H7 (cell line): Measurements from ENCODE around the gene CYP2B6. TPM values are rescaled to one million over a fixed set of nuclear protein-coding genes. Genes with fewer than 3 reads are reported as not detected.
"Not testable (repeated sequence)": the region's sequence is repeated elsewhere in the genome, so short reads cannot be mapped to it uniquely, and the experiment has no call there.

Source experiments
- DNase-seq: peaks from one replicate; pipeline ENCODE4 v3.0.0; 2012
- H3K27me3 ChIP-seq: 2 replicates; pipeline ENCODE4 v1.6.0; 2011; ENCODE audit warnings: mild to moderate bottlenecking, low read length; ENCODE audit not compliant: control insufficient read depth, insufficient read depth
- H3K36me3 ChIP-seq: replicated peaks from 2 replicates; pipeline ENCODE4 v1.5.1; 2011; ENCODE audit warnings: low read length; ENCODE audit not compliant: control insufficient read depth, insufficient read depth
- H3K4me3 ChIP-seq: 2 replicates; pipeline ENCODE4 v1.5.1; 2011; ENCODE audit warnings: low read depth, mild to moderate bottlenecking, control low read depth, low read length, moderate library complexity; ENCODE audit not compliant: insufficient read depth
- total RNA-seq: library from RNA; depleted of rRNA; stranded (reverse); fragments of >200 nt; shearing (Covaris generic); gene quantifications from 2 replicates; pipeline ENCODE4 v1.2.3, GENCODE V29; 2014; rRNA removed

The CYP2B6 gene
- 16.0 and 22.4 TPM in 2 replicates for total RNA-seq

DNA sequence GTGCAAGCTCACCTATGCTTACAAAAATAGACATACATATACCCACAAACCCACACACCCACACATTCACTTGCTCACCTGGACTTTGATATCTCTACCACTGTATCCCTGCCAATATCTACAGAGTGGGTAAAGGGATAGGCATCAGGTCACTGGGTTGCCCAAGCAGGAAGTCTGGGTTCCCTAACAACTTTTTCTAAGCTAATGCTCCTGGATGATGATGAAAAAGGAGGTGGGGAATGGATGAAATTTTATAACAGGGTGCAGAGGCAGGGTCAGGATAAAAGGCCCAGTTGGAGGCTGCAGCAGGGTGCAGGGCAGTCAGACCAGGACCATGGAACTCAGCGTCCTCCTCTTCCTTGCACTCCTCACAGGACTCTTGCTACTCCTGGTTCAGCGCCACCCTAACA lies at the start of gene CYP2B6:
CYP2B6 (plus strand) TSS at position 311 of the 410 bp plus-strand sequence; CDS start at position 335, 24 bp downstream.
- DNase-seq, result no peak
- Histone ChIP-seq H3K27me3 (no peaks in the 10 kb centered on the region), H3K36me3 (no peaks in the 10 kb centered on the region), H3K4me3 (no peak within 1 kb of the TSS)

DNA sequence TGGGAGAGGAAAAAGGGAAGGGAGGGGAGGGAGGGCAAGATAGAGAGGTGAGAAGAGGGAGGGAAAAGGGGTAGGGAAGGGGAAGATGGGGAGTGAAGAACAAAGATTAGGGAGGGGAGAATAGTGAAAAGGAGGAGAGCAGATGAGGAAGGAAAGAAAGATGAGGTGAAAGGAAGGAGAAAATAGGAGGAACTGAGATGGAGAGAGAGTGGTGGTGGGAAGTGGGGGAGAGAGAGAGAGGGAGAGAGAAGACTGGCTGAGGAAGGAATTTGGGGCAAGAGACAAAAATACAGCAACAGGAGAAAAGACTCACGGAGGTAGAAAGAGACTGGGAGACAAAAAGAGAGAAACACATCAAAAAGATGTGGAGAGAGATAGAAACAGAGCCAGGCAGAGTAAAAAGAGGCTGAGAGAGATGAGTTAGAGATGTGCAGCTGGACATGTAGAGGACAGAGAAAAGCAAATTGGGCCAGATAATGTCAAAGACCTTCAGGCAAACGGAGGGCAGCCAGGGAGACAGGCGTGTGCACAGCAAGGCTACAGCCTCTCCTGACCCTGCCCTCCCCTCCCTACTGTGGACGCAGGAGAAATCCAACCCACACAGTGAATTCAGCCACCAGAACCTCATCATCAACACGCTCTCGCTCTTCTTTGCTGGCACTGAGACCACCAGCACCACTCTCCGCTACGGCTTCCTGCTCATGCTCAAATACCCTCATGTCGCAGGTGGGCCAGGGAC lies 49.4 kb upstream of the CYP2B6 start:
- DNase-seq, result no peak
- H3K4me3 ChIP-seq, result no peak overlapping the region
- no peaks in the 10 kb centered on the region; the same call in 1 of the 2 replicates for H3K27me3 ChIP-seq
- no peaks in the 10 kb centered on the region for H3K36me3 ChIP-seq

DNA sequence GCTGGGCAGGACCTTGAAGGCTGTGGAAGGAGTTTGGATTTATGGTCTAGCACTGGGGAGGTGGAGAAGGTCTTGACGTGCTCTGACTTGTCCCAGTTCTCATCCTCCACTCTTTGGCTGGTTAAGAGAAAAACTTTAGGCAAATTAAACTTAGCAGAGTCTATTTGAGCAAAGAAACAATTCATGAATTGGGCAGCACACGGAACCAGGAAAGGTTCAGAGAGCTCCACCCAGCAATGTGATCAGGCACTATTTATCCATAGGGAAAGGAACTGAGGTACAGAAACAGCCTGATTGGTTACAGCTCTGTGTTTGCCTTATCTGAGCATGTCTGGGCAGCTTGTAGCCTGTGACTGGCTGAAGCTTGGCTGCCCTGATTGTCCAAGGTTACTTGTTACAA lies 45.4 kb upstream of the CYP2B6 start:
- no peak for DNase-seq
- Histone ChIP-seq H3K4me3 (no peak overlapping the region), H3K27me3 (no peaks in the 10 kb centered on the region)

DNA sequence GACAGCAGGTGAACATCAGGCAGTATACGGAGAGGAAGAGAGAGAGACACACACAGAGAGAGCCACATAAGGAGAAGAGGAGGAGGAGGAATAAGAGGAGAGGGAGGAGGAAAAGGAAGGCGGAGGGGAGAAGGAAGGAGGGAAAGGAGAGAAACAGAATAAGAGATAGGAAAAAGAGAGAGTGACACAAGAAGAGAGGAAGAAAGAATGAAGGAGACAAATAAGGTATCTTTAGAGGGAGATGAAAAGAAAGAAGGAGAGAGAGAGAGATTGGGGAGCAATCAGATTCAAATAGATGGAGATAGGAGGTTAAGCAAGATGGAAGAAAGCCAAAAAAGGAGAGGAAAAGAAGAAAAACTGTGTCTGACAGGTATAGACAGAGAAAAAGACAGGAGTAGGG lies 44.0 kb upstream of the CYP2B6 start:
- no peak overlapping the region for H3K4me3 ChIP-seq
- no peak for DNase-seq
- H3K27me3 ChIP-seq, result no peaks in the 10 kb centered on the region
- H3K36me3 ChIP-seq, result no peaks in the 10 kb centered on the region

More for the DNA sequence above, 45.4 kb upstream of the CYP2B6 start:
- H3K36me3 ChIP-seq, result no peaks in the 10 kb centered on the region

DNA sequence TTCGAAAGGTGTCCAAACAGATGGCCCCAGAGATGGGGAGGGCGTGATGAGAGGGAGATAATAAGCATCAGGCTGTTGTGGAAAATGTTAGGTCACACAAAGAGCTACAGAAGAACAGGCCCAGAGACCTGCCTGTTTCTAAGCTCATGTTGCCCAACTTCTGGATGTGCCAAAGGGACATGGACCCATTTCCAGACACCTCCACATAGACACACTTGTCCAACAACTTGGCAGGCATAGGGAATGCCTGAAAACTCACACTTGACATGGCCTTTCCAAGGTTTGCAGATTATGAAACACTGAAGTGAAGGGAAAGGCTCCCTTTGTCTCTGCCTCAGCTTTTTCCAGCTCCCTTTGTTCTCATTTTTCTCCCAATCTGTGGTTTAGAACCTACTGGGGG lies 43.5 kb upstream of the CYP2B6 start:
- no peak overlapping the region for H3K4me3 ChIP-seq
- DNase-seq, result no peak
- H3K27me3 ChIP-seq, result no peaks in the 10 kb centered on the region
- H3K36me3 ChIP-seq, result no peaks in the 10 kb centered on the region

DNA sequence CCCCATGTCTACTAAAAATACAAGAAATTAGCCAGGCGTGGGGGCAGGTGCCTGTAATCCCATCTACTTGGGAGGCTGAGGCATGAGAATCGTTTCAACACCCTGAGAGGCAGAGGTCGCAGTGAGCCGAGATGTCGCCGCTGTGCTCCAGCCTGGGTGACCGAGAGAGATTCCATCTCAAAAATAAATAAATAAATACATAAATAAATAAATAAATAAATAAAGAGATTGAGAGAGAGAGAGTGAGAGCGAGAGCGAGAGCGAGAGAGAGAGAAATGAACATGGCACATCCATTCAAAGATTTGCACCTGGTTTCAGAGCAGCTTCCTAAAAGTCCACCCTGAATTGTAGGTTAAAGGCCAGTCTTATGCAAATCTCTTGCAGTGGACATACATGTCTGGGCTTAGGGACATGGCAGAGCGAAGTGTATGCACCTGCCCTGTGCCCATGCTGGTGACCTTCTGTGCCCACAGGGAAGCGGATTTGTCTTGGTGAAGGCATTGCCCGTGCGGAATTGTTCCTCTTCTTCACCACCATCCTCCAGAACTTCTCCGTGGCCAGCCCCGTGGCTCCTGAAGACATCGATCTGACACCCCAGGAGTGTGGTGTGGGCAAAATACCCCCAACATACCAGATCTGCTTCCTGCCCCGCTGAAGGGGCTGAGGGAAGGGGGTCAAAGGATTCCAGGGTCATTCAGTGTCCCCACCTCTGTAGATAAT lies 42.3 kb upstream of the CYP2B6 start:
- Histone ChIP-seq H3K36me3 (no peaks in the 10 kb centered on the region), H3K4me3 (no peak overlapping the region), H3K27me3 (no peaks in the 10 kb centered on the region)
- DNase-seq, result no peak

DNA sequence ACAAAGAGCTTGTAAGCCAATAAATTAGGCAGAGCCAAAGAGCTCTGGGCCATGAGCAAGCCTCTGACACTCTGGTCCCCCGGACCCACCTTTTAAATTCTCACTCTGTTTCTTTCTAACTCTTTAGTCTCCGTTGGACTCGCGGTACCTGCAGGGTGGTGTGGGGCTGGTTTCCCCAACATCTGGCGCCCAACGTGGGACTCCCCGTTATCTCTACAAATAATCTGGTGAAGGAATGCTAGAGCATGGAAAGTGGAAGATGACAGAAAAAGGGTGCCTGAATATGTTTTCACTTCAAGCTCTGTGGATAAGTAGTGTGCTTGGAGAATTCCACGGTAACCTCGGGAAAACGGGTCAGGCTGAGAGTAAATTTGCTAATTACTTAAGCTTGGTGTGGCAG lies 36.5 kb upstream of the CYP2B6 start:
- no peaks in the 10 kb centered on the region for H3K36me3 ChIP-seq
- no peak for DNase-seq
- no peaks in the 10 kb centered on the region for H3K27me3 ChIP-seq
- H3K4me3 ChIP-seq, result no peak overlapping the region

DNA sequence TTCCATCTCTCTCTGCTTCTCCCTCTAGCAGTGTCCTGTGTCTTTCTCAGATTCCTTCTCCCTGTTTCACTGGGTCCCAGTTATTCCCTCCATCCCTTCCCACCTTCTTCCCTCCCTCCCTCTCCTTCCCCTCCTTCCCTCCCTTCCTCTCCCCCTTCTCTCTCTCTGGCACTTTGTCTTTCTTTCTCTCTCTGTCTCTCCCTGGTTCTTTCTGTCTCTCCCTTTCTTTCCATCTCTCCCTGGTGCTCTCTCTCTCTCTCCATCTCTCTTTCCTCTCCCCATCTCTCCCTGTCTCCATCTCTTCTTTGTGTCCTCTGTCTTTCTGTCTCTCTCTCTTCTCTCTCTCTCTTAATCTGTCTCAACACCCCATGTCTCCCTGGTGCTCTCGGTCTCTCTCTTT lies 31.7 kb upstream of the CYP2B6 start:
- H3K4me3 ChIP-seq, result no peak overlapping the region
- DNase-seq, result no peak
- H3K27me3 ChIP-seq, result no peaks in the 10 kb centered on the region; the same call in 1 of the 2 replicates
- no peaks in the 10 kb centered on the region for H3K36me3 ChIP-seq

DNA sequence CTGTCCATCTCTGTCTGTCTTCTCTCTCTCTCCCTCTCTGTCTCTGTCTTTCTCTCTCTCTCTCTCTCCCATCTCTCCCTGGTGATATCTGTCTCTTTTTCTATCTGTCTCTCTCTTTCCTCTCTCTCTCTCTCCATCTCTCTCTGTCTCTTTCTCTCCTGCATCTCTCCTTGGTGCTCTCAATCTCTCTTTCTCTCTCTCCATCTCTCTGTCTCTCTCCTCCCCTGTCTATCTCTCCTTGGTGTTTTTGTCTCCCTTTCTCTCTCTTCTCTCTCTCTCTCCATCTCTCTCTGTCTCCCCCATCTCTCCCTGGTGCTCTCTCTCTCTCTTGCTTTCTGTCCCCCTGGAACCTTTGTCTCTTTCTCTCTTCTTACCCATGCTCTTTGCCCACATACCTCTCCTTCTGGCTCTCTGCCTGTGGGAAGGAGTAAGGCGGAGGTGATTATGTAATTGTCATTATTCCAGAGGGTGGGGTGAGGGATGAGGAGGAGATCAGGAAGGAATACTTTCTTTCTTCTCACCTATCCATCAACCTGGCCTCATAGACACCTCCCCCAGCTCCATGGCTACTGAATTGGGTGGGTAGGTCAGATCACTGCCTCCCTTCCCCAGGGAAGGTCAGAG lies 30.9 kb upstream of the CYP2B6 start:
- DNase-seq, result no peak
- Histone ChIP-seq H3K36me3 (no peaks in the 10 kb centered on the region), H3K4me3 (no peak overlapping the region), H3K27me3 (no peaks in the 10 kb centered on the region; the same call in 1 of the 2 replicates)

DNA sequence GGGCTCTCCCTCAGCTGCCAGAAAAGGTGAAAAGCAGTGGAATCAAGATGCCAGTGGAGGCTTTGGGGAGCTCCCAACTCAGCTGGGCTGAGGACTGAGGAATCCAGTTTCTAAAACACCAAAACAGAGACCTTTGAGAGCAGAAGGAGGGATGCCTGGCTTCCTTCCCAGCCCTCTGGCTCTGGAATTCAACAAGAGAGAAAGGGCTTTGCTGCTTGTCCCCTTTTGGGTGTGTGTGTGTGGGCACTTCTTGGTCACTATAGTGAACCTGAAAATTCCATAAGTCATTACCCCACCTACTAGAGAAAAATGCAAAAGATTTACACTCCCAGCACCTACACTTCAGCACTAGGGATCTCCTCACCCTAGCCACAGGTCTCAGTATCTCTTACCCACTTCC lies 30.3 kb upstream of the CYP2B6 start:
- Histone ChIP-seq H3K27me3 (no peaks in the 10 kb centered on the region; the same call in 1 of the 2 replicates), H3K36me3 (no peaks in the 10 kb centered on the region), H3K4me3 (no peak overlapping the region)
- no peak for DNase-seq

DNA sequence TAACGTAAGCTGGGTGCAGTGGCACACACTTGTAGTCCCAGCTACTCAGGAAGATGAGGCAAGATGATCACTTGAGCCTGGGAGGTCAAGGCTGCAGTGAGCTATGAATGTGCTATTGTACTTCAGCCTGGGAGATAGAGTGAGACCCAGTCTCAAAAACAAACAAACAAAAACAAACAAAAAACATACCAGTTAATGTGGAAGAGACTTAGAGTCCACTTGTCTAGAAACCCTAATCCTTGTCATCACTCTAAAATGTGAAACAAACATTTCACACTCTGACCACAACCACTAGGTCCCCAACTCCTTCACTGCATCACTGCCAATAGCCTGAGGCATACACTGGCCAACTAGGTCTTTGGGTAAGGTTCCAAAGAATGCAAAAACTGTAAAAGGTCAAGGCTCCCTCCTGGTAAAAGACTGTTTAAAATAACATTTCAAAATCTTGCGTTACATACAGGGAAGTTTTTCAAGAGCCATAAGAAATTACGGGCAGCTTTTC lies 28.6 kb upstream of the CYP2B6 start:
- Histone ChIP-seq H3K4me3 (no peak overlapping the region), H3K36me3 (no peaks in the 10 kb centered on the region), H3K27me3 (no peaks in the 10 kb centered on the region; the same call in 1 of the 2 replicates)
- no peak for DNase-seq

DNA sequence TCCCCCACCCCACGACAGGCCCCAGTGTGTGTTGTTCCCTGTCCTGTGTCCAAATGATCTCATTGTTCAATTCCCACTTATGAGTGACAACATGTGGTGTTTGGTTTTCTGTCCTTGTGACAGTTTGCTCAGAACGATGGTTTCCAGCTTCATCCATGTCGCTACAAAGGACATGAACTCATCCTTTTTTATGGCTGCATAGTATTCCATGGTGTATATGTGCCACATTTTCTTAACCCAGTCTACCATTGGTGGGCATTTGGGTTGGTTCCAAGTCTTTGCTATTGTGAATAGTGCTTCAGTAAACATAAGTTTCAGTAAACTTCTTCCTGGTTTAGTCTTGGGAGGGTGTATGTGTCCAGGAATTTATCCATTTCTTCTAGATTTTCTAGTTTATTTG lies 26.7 kb upstream of the CYP2B6 start:
- not testable (repeated sequence) for H3K27me3 ChIP-seq, H3K36me3 ChIP-seq, H3K4me3 ChIP-seq, DNase-seq

DNA sequence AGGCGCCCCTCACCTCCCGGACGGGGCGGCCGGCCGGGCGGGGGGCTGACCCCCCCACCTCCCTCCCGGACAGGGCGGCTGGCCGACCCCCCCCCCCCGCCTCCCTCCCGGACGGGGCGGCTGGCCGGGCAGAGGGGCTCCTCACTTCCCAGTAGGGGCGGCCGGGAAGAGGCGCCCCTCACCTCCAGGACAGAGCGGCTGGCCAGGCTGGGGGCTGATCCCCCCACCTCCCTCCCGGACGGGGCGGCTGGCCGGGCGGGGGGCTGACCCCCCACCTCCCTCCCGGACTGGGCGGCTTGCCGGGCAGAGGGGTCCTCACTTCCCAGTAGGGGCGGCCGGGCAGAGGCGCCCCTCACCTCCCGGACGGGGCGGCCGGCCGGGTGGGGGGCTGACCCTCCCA lies 25.7 kb upstream of the CYP2B6 start:
- H3K36me3 ChIP-seq, H3K27me3 ChIP-seq, H3K4me3 ChIP-seq, DNase-seq: not testable (repeated sequence)

DNA sequence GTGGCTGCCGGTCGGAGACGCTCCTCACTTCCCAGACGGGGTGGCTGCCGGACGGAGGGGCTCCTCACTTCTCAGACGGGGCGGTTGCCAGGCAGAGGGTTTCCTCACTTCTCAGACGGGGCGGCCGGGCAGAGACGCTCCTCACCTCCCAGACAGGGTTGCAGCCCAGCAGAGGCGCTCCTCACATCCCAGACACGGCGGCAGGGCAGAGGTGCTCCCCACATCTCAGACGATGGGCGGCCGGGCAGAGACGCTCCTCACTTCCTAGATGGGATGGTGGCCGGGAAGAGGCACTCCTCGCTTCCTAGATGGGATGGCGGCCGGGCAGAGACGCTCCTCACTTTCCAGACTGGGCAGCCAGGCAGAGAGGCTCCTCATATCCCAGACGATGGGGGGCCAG lies 24.5 kb upstream of the CYP2B6 start:
- not testable (repeated sequence) for DNase-seq, H3K4me3 ChIP-seq, H3K36me3 ChIP-seq, H3K27me3 ChIP-seq

DNA sequence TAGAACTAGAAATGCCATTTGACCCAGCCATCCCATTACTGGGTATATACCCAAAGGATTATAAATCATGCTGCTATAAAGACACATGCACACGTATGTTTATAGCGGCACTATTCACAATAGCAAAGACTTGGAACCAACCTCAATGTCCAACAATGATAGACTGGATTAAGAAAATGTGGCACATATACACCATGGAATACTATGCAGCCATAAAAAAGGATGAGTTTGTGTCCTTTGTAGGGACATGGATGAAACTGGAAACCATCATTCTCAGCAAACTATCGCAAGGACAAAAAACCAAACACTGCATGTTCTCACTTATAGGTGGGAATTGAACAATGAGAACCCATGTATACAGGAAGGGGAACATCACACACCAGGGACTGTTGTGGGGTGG lies 23.0 kb upstream of the CYP2B6 start:
- DNase-seq, H3K4me3 ChIP-seq, H3K36me3 ChIP-seq, H3K27me3 ChIP-seq: not testable (repeated sequence)
